ENCODE results near the gene OXLD1.

DNA sequence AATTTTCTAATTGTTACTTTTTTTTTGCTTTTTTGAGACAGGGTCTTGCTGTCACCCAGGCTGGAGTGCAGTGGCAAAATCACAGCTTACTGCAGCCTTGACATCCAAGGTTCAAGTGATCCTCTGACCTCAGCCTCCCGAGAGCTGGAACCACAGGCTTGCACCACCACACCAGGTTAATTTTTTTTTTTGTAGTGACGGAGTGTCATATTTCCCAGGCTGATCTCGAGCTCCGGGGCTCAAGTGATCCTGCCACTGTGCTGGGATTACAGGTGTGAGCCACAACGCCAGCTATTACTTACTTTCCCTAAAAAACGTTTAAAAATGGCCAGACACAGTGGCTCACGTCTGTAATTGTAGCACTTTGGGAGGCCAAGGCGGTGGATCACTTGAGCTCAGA lies 36.1 kb downstream of the OXLD1 start:
- TF ChIP-seq, protein P1, sequence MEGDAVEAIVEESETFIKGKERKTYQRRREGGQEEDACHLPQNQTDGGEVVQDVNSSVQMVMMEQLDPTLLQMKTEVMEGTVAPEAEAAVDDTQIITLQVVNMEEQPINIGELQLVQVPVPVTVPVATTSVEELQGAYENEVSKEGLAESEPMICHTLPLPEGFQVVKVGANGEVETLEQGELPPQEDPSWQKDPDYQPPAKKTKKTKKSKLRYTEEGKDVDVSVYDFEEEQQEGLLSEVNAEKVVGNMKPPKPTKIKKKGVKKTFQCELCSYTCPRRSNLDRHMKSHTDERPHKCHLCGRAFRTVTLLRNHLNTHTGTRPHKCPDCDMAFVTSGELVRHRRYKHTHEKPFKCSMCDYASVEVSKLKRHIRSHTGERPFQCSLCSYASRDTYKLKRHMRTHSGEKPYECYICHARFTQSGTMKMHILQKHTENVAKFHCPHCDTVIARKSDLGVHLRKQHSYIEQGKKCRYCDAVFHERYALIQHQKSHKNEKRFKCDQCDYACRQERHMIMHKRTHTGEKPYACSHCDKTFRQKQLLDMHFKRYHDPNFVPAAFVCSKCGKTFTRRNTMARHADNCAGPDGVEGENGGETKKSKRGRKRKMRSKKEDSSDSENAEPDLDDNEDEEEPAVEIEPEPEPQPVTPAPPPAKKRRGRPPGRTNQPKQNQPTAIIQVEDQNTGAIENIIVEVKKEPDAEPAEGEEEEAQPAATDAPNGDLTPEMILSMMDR (IDR thresholded peaks at IDR 0.05), result no peak
- TF ChIP-seq POLR2A (IDR thresholded peaks at IDR 0.05), result no peak
